Neural progenitor cell (in vitro differentiated cells): ENCODE results near the gene LRPAP1. TPM values are rescaled to one million over a fixed set of nuclear protein-coding genes. Genes with fewer than 3 reads are reported as not detected.
"Not testable (repeated sequence)": the region's sequence is repeated elsewhere in the genome, so short reads cannot be mapped to it uniquely, and the experiment has no call there.

ENCODE experiments used
- DNase-seq: peaks from one replicate; pipeline ENCODE4 v3.0.0-alpha.2; 2016; ENCODE audit warnings: low spot score
- H2AFZ ChIP-seq: fragments of 200-600 bp; sonication (generic); replicated peaks from 2 replicates; pipeline ENCODE4 v1.6.1; 2016; ENCODE audit warnings: antibody characterized with exemption
- H3F3A ChIP-seq: fragments of 200-600 bp; sonication (generic); 2 replicates; pipeline ENCODE4 v1.6.1; 2016; ENCODE audit warnings: antibody characterized with exemption, low read depth
- H3K27ac ChIP-seq: fragments of 200-600 bp; sonication (generic); 2 replicates; pipeline ENCODE4 v1.5.1; 2016; ENCODE audit warnings: mild to moderate bottlenecking
- H3K27me3 ChIP-seq: fragments of 200-600 bp; sonication (generic); 2 replicates; pipeline ENCODE4 v1.6.1; 2016; ENCODE audit warnings: mild to moderate bottlenecking, moderate library complexity
- H3K36me3 ChIP-seq: fragments of 200-600 bp; sonication (generic); 2 replicates; pipeline ENCODE4 v1.5.1; 2016
- H3K4me1 ChIP-seq: fragments of 200-600 bp; sonication (generic); 2 replicates; pipeline ENCODE4 v1.6.1; 2016; ENCODE audit warnings: mixed run types
- H3K4me2 ChIP-seq: fragments of 200-600 bp; sonication (generic); 2 replicates; pipeline ENCODE4 v1.6.1; 2016
- H3K4me3 ChIP-seq: fragments of 200-600 bp; sonication (generic); 2 replicates; pipeline ENCODE4 v1.5.1; 2016
- H3K79me2 ChIP-seq: fragments of 200-600 bp; sonication (generic); 2 replicates; pipeline ENCODE4 v1.6.1; 2016; ENCODE audit warnings: low read depth
- H3K9ac ChIP-seq: fragments of 200-600 bp; sonication (generic); 2 replicates; pipeline ENCODE4 v1.6.1; 2016
- H3K9me3 ChIP-seq: fragments of 200-600 bp; sonication (generic); 2 replicates; pipeline ENCODE4 v1.5.1; 2016; ENCODE audit warnings: low read depth
- H4K20me1 ChIP-seq: fragments of 200-600 bp; sonication (generic); 2 replicates; pipeline ENCODE4 v1.6.1; 2016; ENCODE audit warnings: low read depth
- H3K27ac Mint-ChIP-seq: 3 replicates; pipeline ENCODE4 v1.8.0; 2021; ENCODE audit warnings: mixed read lengths
- H3K27me3 Mint-ChIP-seq: 2 replicates; pipeline ENCODE4 v1.8.0; 2022; ENCODE audit warnings: low read depth, mild to moderate bottlenecking, inconsistent platforms, moderate library complexity, mixed read lengths; ENCODE audit not compliant: insufficient read depth
- H3K36me3 Mint-ChIP-seq: 3 replicates; pipeline ENCODE4 v1.8.0; 2021; ENCODE audit warnings: mixed read lengths
- H3K4me1 Mint-ChIP-seq: 3 replicates; pipeline ENCODE4 v1.8.0; 2021; ENCODE audit warnings: mixed read lengths
- H3K4me3 Mint-ChIP-seq: 3 replicates; pipeline ENCODE4 v1.8.0; 2021; ENCODE audit warnings: mild to moderate bottlenecking, moderate library complexity, mixed read lengths
- H3K9me3 Mint-ChIP-seq: 3 replicates; pipeline ENCODE4 v1.8.0; 2020; ENCODE audit warnings: mixed read lengths
- EZH2 ChIP-seq: fragments of 200-600 bp; sonication (generic); IDR thresholded peaks from 2 replicates; pipeline ENCODE4 v1.6.1; 2017; ENCODE audit warnings: antibody characterized with exemption, mild to moderate bottlenecking, moderate library complexity
- EZH2phosphoT487 ChIP-seq: fragments of 200-600 bp; sonication (generic); IDR thresholded peaks from 2 replicates; pipeline ENCODE4 v1.6.1; 2017; ENCODE audit warnings: antibody characterized with exemption
- total RNA-seq: library from RNA; depleted of rRNA; stranded (reverse); fragments of >200 nt; gene quantifications from 2 replicates; pipeline ENCODE4 v1.2.3, GENCODE V29; 2015; ENCODE audit warnings: low replicate concordance
- TF ChIP-seq, protein P1 (sequence below): fragments of 200-600 bp; sonication (generic); IDR thresholded peaks from 2 replicates; pipeline ENCODE4 v1.5.1; 2017; ENCODE audit warnings: antibody characterized with exemption, mild to moderate bottlenecking

Gene LRPAP1, protein sequence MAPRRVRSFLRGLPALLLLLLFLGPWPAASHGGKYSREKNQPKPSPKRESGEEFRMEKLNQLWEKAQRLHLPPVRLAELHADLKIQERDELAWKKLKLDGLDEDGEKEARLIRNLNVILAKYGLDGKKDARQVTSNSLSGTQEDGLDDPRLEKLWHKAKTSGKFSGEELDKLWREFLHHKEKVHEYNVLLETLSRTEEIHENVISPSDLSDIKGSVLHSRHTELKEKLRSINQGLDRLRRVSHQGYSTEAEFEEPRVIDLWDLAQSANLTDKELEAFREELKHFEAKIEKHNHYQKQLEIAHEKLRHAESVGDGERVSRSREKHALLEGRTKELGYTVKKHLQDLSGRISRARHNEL
- 48.3 and 76.1 TPM in 2 replicates for total RNA-seq

DNA sequence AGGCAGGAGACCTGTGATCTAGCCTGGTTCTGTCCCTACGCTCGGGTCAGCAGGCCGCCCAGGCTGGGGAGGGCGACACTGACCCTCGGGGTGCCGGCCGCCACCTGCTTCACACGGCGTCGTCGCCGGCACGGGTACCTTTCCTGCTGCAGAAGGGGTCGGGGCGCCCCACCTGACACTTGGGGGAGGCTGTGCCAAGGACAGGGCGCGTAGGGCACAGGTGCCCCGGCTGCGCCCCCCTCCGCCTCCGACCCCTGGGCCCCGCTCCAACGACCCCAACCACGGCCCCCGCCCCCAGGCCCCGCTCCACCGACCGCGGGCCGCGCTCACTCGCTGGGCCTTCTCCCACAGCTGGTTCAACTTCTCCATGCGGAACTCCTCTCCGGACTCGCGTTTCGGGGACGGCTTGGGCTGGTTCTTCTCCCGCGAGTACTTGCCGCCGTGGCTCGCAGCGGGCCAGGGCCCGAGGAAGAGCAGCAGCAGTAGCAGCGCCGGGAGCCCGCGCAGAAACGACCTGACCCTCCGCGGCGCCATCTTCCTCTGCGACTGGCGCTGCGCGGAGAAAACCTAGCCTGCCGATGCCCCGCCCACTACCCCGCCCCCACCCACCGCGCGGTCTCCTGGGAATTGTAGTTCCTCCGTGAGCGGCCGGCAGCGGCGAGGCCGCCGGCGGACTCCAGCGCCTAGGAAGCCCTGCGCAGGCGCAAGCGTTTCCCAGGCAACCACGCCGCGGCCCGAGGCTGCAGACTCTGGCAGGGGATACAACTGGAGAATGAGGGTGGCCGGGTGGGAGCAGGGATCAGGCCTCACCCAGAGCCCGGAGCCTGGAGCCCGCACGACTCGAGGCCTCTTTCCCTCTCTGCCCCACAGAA, at the start of gene LRPAP1:
Gene LRPAP1 (minus strand): TSS at position 544 of the 872 bp plus-strand sequence. CDS start 10 bp downstream, at position 534.
- H3K9ac ChIP-seq = peak within 1 kb of the TSS; percentile 75

GRCh38 chr4:3581334-3582090, 49.3 kb upstream of the LRPAP1 start:
- H3K4me1 ChIP-seq, H3K9me3 ChIP-seq, H3K4me2 ChIP-seq, H3K36me3 Mint-ChIP-seq, H4K20me1 ChIP-seq, DNase-seq, H3K4me3 Mint-ChIP-seq, H3K9me3 Mint-ChIP-seq, H2AFZ ChIP-seq, H3K27ac ChIP-seq, H3F3A ChIP-seq, H3K27ac Mint-ChIP-seq, H3K4me3 ChIP-seq, H3K27me3 ChIP-seq, H3K79me2 ChIP-seq, H3K9ac ChIP-seq, H3K4me1 Mint-ChIP-seq, H3K36me3 ChIP-seq: not testable (repeated sequence)
- H3K27me3 Mint-ChIP-seq = peaks cover 16% of the 10 kb centered on the region

More for the DNA sequence above, at the start of gene LRPAP1:
- Histone ChIP-seq H3K79me2 (peaks cover 49% of the 10 kb centered on the region), H3K27me3 (peaks cover 20% of the 10 kb centered on the region), H3K4me2 (peak within 1 kb of the TSS; percentile 85), H2AFZ (peak within 1 kb of the TSS; percentile 71), H3K27ac (no peak within 1 kb of the TSS), H4K20me1 (peaks cover 50% of the 10 kb centered on the region), H3K4me1 (peaks cover 11% of the 10 kb centered on the region), H3K36me3 (no peaks in the 10 kb centered on the region), H3F3A (no peaks in the 10 kb centered on the region), H3K4me3 (peak within 1 kb of the TSS; percentile 83), H3K9me3 (no peaks in the 10 kb centered on the region)
- no peak for TF ChIP-seq EZH2
- no peak for TF ChIP-seq EZH2phosphoT487
- TF ChIP-seq, protein P1, sequence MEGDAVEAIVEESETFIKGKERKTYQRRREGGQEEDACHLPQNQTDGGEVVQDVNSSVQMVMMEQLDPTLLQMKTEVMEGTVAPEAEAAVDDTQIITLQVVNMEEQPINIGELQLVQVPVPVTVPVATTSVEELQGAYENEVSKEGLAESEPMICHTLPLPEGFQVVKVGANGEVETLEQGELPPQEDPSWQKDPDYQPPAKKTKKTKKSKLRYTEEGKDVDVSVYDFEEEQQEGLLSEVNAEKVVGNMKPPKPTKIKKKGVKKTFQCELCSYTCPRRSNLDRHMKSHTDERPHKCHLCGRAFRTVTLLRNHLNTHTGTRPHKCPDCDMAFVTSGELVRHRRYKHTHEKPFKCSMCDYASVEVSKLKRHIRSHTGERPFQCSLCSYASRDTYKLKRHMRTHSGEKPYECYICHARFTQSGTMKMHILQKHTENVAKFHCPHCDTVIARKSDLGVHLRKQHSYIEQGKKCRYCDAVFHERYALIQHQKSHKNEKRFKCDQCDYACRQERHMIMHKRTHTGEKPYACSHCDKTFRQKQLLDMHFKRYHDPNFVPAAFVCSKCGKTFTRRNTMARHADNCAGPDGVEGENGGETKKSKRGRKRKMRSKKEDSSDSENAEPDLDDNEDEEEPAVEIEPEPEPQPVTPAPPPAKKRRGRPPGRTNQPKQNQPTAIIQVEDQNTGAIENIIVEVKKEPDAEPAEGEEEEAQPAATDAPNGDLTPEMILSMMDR = no peak
- H3K4me3 Mint-ChIP-seq = peak within 1 kb of the TSS; percentile 98
- DNase-seq = peak; percentile 98
- peaks cover 9% of the 10 kb centered on the region for H3K9me3 Mint-ChIP-seq
- peaks cover 10% of the 10 kb centered on the region for H3K36me3 Mint-ChIP-seq
- H3K27me3 Mint-ChIP-seq = peaks cover 17% of the 10 kb centered on the region
- peaks cover 29% of the 10 kb centered on the region for H3K4me1 Mint-ChIP-seq
- peak within 1 kb of the TSS; percentile 96 for H3K27ac Mint-ChIP-seq

DNA sequence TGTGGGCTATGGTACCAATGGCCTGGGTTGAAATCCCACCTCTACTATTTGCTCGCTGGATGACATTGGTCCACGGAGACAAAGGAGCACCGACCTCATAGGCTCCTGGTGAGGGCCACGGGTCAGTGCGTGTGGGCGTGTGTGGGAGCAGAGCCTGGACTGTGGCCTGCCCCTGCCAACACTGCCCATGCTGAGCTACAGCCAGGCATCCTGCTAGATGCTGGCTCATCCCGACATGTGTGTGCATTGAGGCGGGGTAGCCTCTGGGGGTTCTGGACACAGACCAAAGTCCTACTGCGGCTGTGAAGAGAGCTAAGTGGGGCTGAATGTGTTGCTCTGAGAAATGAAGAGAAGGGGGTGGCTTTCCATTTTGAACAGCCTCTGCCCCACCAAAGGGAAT, 48.6 kb upstream of the LRPAP1 start:
- H3K4me3 ChIP-seq, H3K9me3 Mint-ChIP-seq, H3K4me1 Mint-ChIP-seq, H3K27me3 ChIP-seq, H2AFZ ChIP-seq, H3K79me2 ChIP-seq, H3K9me3 ChIP-seq, H3K4me3 Mint-ChIP-seq, DNase-seq, H3K36me3 Mint-ChIP-seq, H3K36me3 ChIP-seq, H4K20me1 ChIP-seq, H3K27ac Mint-ChIP-seq, H3K9ac ChIP-seq, H3K27ac ChIP-seq, H3F3A ChIP-seq, H3K4me2 ChIP-seq, H3K4me1 ChIP-seq: not testable (repeated sequence)
- peaks cover 16% of the 10 kb centered on the region for H3K27me3 Mint-ChIP-seq

- not testable (repeated sequence) for H3K4me3 Mint-ChIP-seq, H3F3A ChIP-seq, H3K27ac Mint-ChIP-seq, H3K36me3 ChIP-seq, H3K9ac ChIP-seq, H3K9me3 Mint-ChIP-seq, H2AFZ ChIP-seq, H3K4me3 ChIP-seq, DNase-seq, H3K36me3 Mint-ChIP-seq, H3K9me3 ChIP-seq, H3K27me3 ChIP-seq, H3K4me2 ChIP-seq, H3K27ac ChIP-seq, H4K20me1 ChIP-seq, H3K79me2 ChIP-seq, H3K4me1 ChIP-seq
- H3K4me1 Mint-ChIP-seq = peaks cover 23% of the 10 kb centered on the region
- H3K27me3 Mint-ChIP-seq = peaks cover 20% of the 10 kb centered on the region
Observed at GRCh38 chr4:3578527-3579144, 46.4 kb upstream of the LRPAP1 start.

DNA sequence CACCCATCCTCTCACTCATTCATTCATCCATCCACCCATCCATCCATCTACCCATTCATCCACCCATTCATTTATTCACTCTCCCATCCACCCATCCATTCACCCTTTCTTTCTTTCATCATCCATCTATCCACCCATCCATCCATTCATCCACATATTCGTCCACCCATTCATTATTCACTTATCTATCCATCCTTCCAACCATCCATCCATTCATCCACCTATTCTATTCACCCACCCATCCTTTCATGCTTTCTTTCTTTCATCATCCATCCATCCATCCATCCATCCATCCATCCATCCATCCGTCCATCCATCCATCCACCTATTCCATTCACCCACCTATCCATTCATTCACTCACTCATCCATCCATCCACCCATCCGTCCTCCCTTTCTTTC, 45.8 kb upstream of the LRPAP1 start:
- H3K27me3 ChIP-seq, H3K9me3 ChIP-seq, H3K27ac Mint-ChIP-seq, H3K27ac ChIP-seq, H3K36me3 Mint-ChIP-seq, H3K4me3 Mint-ChIP-seq, H2AFZ ChIP-seq, H3K9ac ChIP-seq, H3K9me3 Mint-ChIP-seq, H3K4me3 ChIP-seq, DNase-seq, H3K36me3 ChIP-seq, H3K79me2 ChIP-seq, H3K4me1 ChIP-seq, H3K4me2 ChIP-seq, H3F3A ChIP-seq, H4K20me1 ChIP-seq: not testable (repeated sequence)
- peaks cover 23% of the 10 kb centered on the region for H3K4me1 Mint-ChIP-seq
- H3K27me3 Mint-ChIP-seq = peaks cover 20% of the 10 kb centered on the region

DNA sequence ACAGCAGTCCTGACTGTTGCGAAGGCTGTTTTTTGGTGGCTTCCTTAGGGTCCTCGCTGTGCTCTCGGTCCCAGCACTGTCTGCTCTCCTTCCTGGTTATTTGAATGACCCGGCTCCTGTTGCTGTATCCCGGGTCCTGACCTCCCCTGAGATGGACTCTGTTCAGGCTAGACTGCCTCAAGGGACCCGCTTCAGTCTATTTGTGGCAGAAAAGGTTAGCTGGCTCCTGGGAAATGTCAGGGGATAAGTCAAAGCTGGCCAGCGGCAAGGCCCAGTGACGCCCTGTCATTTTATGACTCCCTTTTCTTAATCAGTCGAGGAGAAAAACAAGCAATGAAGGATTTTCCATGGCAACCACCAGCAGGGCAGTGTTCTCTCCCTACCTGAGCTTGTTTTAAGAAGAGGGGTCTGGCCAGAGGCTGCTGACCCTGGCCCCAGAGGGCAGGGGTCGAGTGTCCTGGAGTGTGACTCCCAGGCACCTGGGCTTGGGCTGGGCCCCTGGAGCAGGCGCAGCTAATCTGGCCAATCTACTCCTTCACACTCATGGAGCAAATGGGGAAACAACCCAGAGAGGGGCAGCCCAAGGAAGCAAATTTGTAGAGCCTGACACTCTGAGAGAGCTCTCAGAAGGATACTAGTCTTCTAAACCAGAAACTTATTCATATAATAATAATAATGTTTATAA, 45.1 kb upstream of the LRPAP1 start:
- Mint-ChIP-seq H3K4me1 (peaks cover 28% of the 10 kb centered on the region), H3K27me3 (peaks cover 17% of the 10 kb centered on the region), H3K27ac (peak overlapping the region; percentile 86), H3K4me3 (peak overlapping the region; percentile 33)
- not testable (repeated sequence) for DNase-seq, H3K36me3 ChIP-seq, H3K4me1 ChIP-seq, H3K9me3 Mint-ChIP-seq, H3K4me2 ChIP-seq, H3F3A ChIP-seq, H3K9ac ChIP-seq, H3K36me3 Mint-ChIP-seq, H3K4me3 ChIP-seq, H3K27me3 ChIP-seq, H3K27ac ChIP-seq, H4K20me1 ChIP-seq, H3K79me2 ChIP-seq, H3K9me3 ChIP-seq, H2AFZ ChIP-seq
